ENCODE measurements around the gene MAPT. TPM values are rescaled to one million over a fixed set of nuclear protein-coding genes. Genes with fewer than 3 reads are reported as not detected.
"Not testable (repeated sequence)": the region's sequence is repeated elsewhere in the genome, so short reads cannot be mapped to it uniquely, and the experiment has no call there.

MAPT gene
- total RNA-seq, 1 donor from 2014 or later, result 2.9 TPM

GRCh38 chr17:45912319-45912718 lies 18.0 kb downstream of the MAPT start:
- no peak for DNase-seq (ENCODE audit: low spot score)
- H3K9me3 Mint-ChIP-seq (ENCODE audit: low read depth), result peaks cover 10% of the 10 kb centered on the region
- peaks cover 7% of the 10 kb centered on the region for H3K36me3 Mint-ChIP-seq (ENCODE audit: low read depth)
- no peak for TF ChIP-seq CTCF (IDR thresholded peaks at IDR 0.05)
- H3K27me3 Mint-ChIP-seq (ENCODE audit: low read depth), result peaks cover 37% of the 10 kb centered on the region
- peaks cover 3% of the 10 kb centered on the region for H3K4me1 Mint-ChIP-seq (ENCODE audit: low read depth)
- no peak overlapping the region for H3K4me3 Mint-ChIP-seq (ENCODE audit: unreplicated experiment)
- no peak overlapping the region for H3K27ac Mint-ChIP-seq (ENCODE audit: unreplicated experiment)

- not testable (repeated sequence) for H3K4me1 Mint-ChIP-seq (ENCODE audit: low read depth); H3K4me3 Mint-ChIP-seq (ENCODE audit: unreplicated experiment); H3K36me3 Mint-ChIP-seq (ENCODE audit: low read depth); DNase-seq (ENCODE audit: low spot score); H3K27ac Mint-ChIP-seq (ENCODE audit: unreplicated experiment)
- peaks cover 33% of the 10 kb centered on the region for H3K27me3 Mint-ChIP-seq (ENCODE audit: low read depth)
- peaks cover 10% of the 10 kb centered on the region for H3K9me3 Mint-ChIP-seq (ENCODE audit: low read depth)
These were observed 18.7 kb downstream of the MAPT start for GRCh38 chr17:45913030-45913429.

- peaks cover 3% of the 10 kb centered on the region for H3K4me1 Mint-ChIP-seq (ENCODE audit: low read depth)
- H3K4me3 Mint-ChIP-seq (ENCODE audit: unreplicated experiment), result no peak overlapping the region
- TF ChIP-seq CTCF (IDR thresholded peaks at IDR 0.05), result no peak
- peaks cover 36% of the 10 kb centered on the region for H3K27me3 Mint-ChIP-seq (ENCODE audit: low read depth)
- DNase-seq (ENCODE audit: low spot score), result no peak
- no peak overlapping the region for H3K27ac Mint-ChIP-seq (ENCODE audit: unreplicated experiment)
- peaks cover 7% of the 10 kb centered on the region for H3K36me3 Mint-ChIP-seq (ENCODE audit: low read depth)
- H3K9me3 Mint-ChIP-seq (ENCODE audit: low read depth), result peaks cover 10% of the 10 kb centered on the region
These were observed 19.8 kb downstream of the MAPT start for GRCh38 chr17:45914047-45914717.

GRCh38 chr17:45915263-45915662 lies 20.9 kb downstream of the MAPT start:
- peaks cover 10% of the 10 kb centered on the region for H3K9me3 Mint-ChIP-seq (ENCODE audit: low read depth)
- no peak overlapping the region for H3K4me3 Mint-ChIP-seq (ENCODE audit: unreplicated experiment)
- H3K27me3 Mint-ChIP-seq (ENCODE audit: low read depth), result peaks cover 37% of the 10 kb centered on the region
- no peak for TF ChIP-seq CTCF (IDR thresholded peaks at IDR 0.05)
- H3K4me1 Mint-ChIP-seq (ENCODE audit: low read depth), result peaks cover 3% of the 10 kb centered on the region
- no peak overlapping the region for H3K27ac Mint-ChIP-seq (ENCODE audit: unreplicated experiment)
- DNase-seq (ENCODE audit: low spot score), result no peak
- H3K36me3 Mint-ChIP-seq (ENCODE audit: low read depth), result peaks cover 7% of the 10 kb centered on the region

GRCh38 chr17:45917081-45917480 lies 22.7 kb downstream of the MAPT start:
- no peak for TF ChIP-seq CTCF (IDR thresholded peaks at IDR 0.05)
- Mint-ChIP-seq H3K4me3 (ENCODE audit: unreplicated experiment) (no peak overlapping the region), H3K36me3 (ENCODE audit: low read depth) (peaks cover 7% of the 10 kb centered on the region), H3K27ac (ENCODE audit: unreplicated experiment) (no peak overlapping the region), H3K4me1 (ENCODE audit: low read depth) (peaks cover 3% of the 10 kb centered on the region), H3K27me3 (ENCODE audit: low read depth) (peaks cover 40% of the 10 kb centered on the region), H3K9me3 (ENCODE audit: low read depth) (peaks cover 8% of the 10 kb centered on the region)
- DNase-seq (ENCODE audit: low spot score), result no peak

GRCh38 chr17:45918241-45918745 lies 23.9 kb downstream of the MAPT start:
- TF ChIP-seq CTCF (IDR thresholded peaks at IDR 0.05), result no peak
- H3K4me3 Mint-ChIP-seq (ENCODE audit: unreplicated experiment), result no peak overlapping the region
- H3K4me1 Mint-ChIP-seq (ENCODE audit: low read depth), result peaks cover 3% of the 10 kb centered on the region
- H3K36me3 Mint-ChIP-seq (ENCODE audit: low read depth), result no peaks in the 10 kb centered on the region
- no peaks in the 10 kb centered on the region for H3K9me3 Mint-ChIP-seq (ENCODE audit: low read depth)
- no peak overlapping the region for H3K27ac Mint-ChIP-seq (ENCODE audit: unreplicated experiment)
- DNase-seq (ENCODE audit: low spot score), result no peak
- H3K27me3 Mint-ChIP-seq (ENCODE audit: low read depth), result peaks cover 37% of the 10 kb centered on the region

Data from chondrocyte (in vitro differentiated cells).